Motor neuron (in vitro differentiated cells): ENCODE measurements around the gene CRHR2. TPM values are rescaled to one million over a fixed set of nuclear protein-coding genes. Genes with fewer than 3 reads are reported as not detected.
A peak's percentile ranks its signal among the peaks of the same experiment; 100 is the strongest.

Experiments
- ATAC-seq, 8 experiments: fragments of 200-7000 bp; cut with Tn5 transposase; replicated peaks in 6 of 8; 2 replicates each; pipeline ENCODE4 v1.8.0; 2021; ENCODE audit warnings: mild to moderate bottlenecking in 8 of 8, moderate library complexity in 8 of 8
- H3K27ac ChIP-seq, 2 donors: fragments of 250-450 bp; sonication (Bioruptor Pico); 2 replicates each; pipeline ENCODE4 v1.9.0; 2021; ENCODE audit warnings: antibody characterized with exemption in 2 of 2, mild to moderate bottlenecking in 2 of 2, moderate library complexity in 1 of 2
- H3K4me1 ChIP-seq, 2 donors: fragments of 250-450 bp; sonication (Bioruptor Pico); replicated peaks in 1 of 2; 2 replicates each; pipeline ENCODE4 v1.6.1; 2021; ENCODE audit warnings: antibody characterized with exemption in 2 of 2, mild to moderate bottlenecking in 2 of 2, moderate library complexity in 1 of 2
- H3K4me3 ChIP-seq, 5 donors: fragments of 250-450 bp; sonication (Bioruptor Pico); 2 replicates each; pipeline ENCODE4 v1.9.0; 2021; ENCODE audit warnings: antibody characterized with exemption in 5 of 5, mild to moderate bottlenecking in 5 of 5, moderate library complexity in 4 of 5
- WGBS, 10 experiments: fragments of 450-650 bp; shearing (Covaris generic); methylation state at CpG; one replicate each; pipeline ENCODE4 v1.0.0; 2022; 5-methylcytosine and 5-hydroxymethylcytosine counted together
- in situ Hi-C, 9 experiments: fragments of 400-800 bp; cut with MboI; loops; one replicate each; pipeline ENCODE4 v1.15.0; 2021; ENCODE audit warnings: low sequenced_read_pairs in 9 of 9, low pct_unique_long_range_greater_than_20kb in 2 of 9; ENCODE audit not compliant: unreplicated experiment in 9 of 9
- total RNA-seq, 8 experiments: library from RNA; unstranded; fragments of 300-600 nt; gene quantifications; 2 replicates each; pipeline versions ENCODE4 v1.2.3 to v1.2.4, GENCODE V29; 2022

The CRHR2 gene
- total RNA-seq, 8 experiments from 2014 or later, result 0.22 to 1.2 (median 0.60) TPM; not detected in 1

GRCh38 chr7:30616318-30616717, 65.9 kb downstream of the CRHR2 start:
- H3K27ac ChIP-seq, result no peak overlapping the region
- in situ Hi-C loops, result no loop called here
- 67 to 100% (median 94%) methylated on average over 1 to 4 of the region's 4 CpGs for WGBS, 10 experiments
- H3K4me1 ChIP-seq, result no peaks in the 10 kb centered on the region
- H3K4me3 ChIP-seq, result no peak overlapping the region
- ATAC-seq, result peak in 2 of 8 experiments; percentile 18 to 41

- H3K27ac ChIP-seq, result no peak overlapping the region
- in situ Hi-C loops, result no loop called here
- no peak overlapping the region for H3K4me3 ChIP-seq
- WGBS, 10 experiments, result 87 to 100% (median 100%) methylated on average over 3 to 4 of the region's 4 CpGs; no CpG with 5 or more reads in 1 of the 10 experiments
- H3K4me1 ChIP-seq, result no peaks in the 10 kb centered on the region
- peak in 1 of 8 experiments; percentile 7 for ATAC-seq
These were observed 68.6 kb downstream of the CRHR2 start for GRCh38 chr7:30613366-30614325.

- in situ Hi-C loops, result no loop called here
- ATAC-seq, result no peak
These were observed 69.5 kb downstream of the CRHR2 start for GRCh38 chr7:30612658-30613265.

GRCh38 chr7:30605832-30606231, 76.4 kb downstream of the CRHR2 start:
- in situ Hi-C loops, result no loop called here
- Histone ChIP-seq H3K27ac (no peak overlapping the region), H3K4me1 (no peaks in the 10 kb centered on the region), H3K4me3 (no peak overlapping the region)
- 86 to 100% (median 98%) methylated on average over 1 to 3 of the region's 3 CpGs for WGBS, 10 experiments
- ATAC-seq, result no peak

More at GRCh38 chr7:30612658-30613265, 69.5 kb downstream of the CRHR2 start:
- 39 to 100% (median 96%) methylated on average over 1 to 6 of the region's 6 CpGs for WGBS, 10 experiments
- H3K27ac ChIP-seq, result no peak overlapping the region
- no peaks in the 10 kb centered on the region for H3K4me1 ChIP-seq
- no peak overlapping the region for H3K4me3 ChIP-seq

- Histone ChIP-seq H3K4me1 (no peaks in the 10 kb centered on the region), H3K27ac (no peak overlapping the region), H3K4me3 (no peak overlapping the region)
- in situ Hi-C loops, result no loop called here
- 60 to 89% (median 81%) methylated on average over 1 to 3 of the region's 3 CpGs for WGBS, 10 experiments
- no peak for ATAC-seq
These were observed 77.4 kb downstream of the CRHR2 start for GRCh38 chr7:30604901-30605300.

Other genes with a start within 250 kb of the CRHR2 start
- 10 to 100 TPM in 1 of 8 experiments, 1 to 10 TPM in 7; 1.4 to 10.1 (median 5.5) TPM for gene NOD1, start 203.7 kb downstream of the CRHR2 start, total RNA-seq
- gene GGCT, start 177.6 kb downstream of the CRHR2 start, total RNA-seq, result 10 to 100 TPM; 31.6 to 71.6 (median 49.3) TPM
- 100 to 1,000 TPM in 7 of 8 experiments, 10 to 100 TPM in 1; 96.3 to 352 (median 161) TPM for gene GARS1, start 87.6 kb downstream of the CRHR2 start, total RNA-seq
- 1 to 10 TPM in 1 of 8 experiments, under 1 TPM in 7; 0.13 to 1.2 (median 0.47) TPM for gene INMT, start 69.7 kb upstream of the CRHR2 start, total RNA-seq
- 10 to 100 TPM in 1 of 8 experiments, 1 to 10 TPM in 7; 2.5 to 12.3 (median 4.6) TPM for gene MINDY4, start 89.0 kb upstream of the CRHR2 start, total RNA-seq
- 100 to 1,000 TPM in 1 of 8 experiments, 1 to 10 TPM in 2, under 1 TPM in 5; 0.45 to 233 (median 0.68) TPM for gene AQP1, start 229.4 kb upstream of the CRHR2 start, total RNA-seq